B cell (primary cell): ENCODE measurements around the gene CREBBP. TPM values are rescaled to one million over a fixed set of nuclear protein-coding genes. Genes with fewer than 3 reads are reported as not detected.

Source experiments
- ATAC-seq: fragments of 200-7000 bp; cut with Tn5 transposase; one replicate; pipeline ENCODE4 v1.10.0; 2021; ENCODE audit warnings: low read depth, mild to moderate bottlenecking, moderate number of reproducible peaks, moderate library complexity
- CTCF ChIA-PET: fragments of 350-600 bp; sonication (Branson Sonifier 250); formaldehyde crosslinking; loops from one replicate; lab custom pipeline; 2021; ENCODE audit warnings: antibody characterized with exemption, inconsistent platforms; lab: Charles Lee
- POLR2A ChIA-PET: fragments of 350-600 bp; sonication (Branson Sonifier 250); formaldehyde crosslinking; loops from one replicate; lab custom pipeline; 2021; ENCODE audit warnings: antibody characterized with exemption; lab: Charles Lee
- DNase-seq: peaks from one replicate; pipeline ENCODE4 v3.0.0; 2013
- H2AFZ ChIP-seq: 2 replicates; pipeline ENCODE4 v1.6.1; 2012; ENCODE audit warnings: mild to moderate bottlenecking, low read depth, low read length; ENCODE audit not compliant: insufficient read depth, poor library complexity, severe bottlenecking
- H3K27ac ChIP-seq, 2 donors: 1 replicate in 1 of 2; 2 replicates in 1 of 2; pipeline ENCODE4 v1.5.1; 2012 to 2013; ENCODE audit warnings: low read length in 2 of 2, mild to moderate bottlenecking in 2 of 2, moderate library complexity in 1 of 2
- H3K27me3 ChIP-seq, 4 experiments: fragments of 200-600 bp in 1 of 4; sonication (generic) in 1 of 4; replicated peaks in 1 of 4; 1 replicate in 2 of 4; 2 replicates in 2 of 4; pipeline versions ENCODE4 v1.6.1 to v1.7.0; 2013 to 2016; ENCODE audit warnings: low read length in 3 of 4, mild to moderate bottlenecking in 2 of 4, mixed read lengths in 1 of 4, moderate library complexity in 1 of 4; ENCODE audit not compliant: insufficient read depth in 4 of 4, control insufficient read depth in 3 of 4; ENCODE audit errors: control extremely low read depth in 1 of 4
- H3K36me3 ChIP-seq, 2 experiments: replicated peaks in 1 of 2; 1 replicate in 1 of 2; 2 replicates in 1 of 2; pipeline versions ENCODE4 v1.6.1 to v1.7.1; 2013; ENCODE audit warnings: low read length in 1 of 2; ENCODE audit not compliant: insufficient read depth in 2 of 2, control insufficient read depth in 1 of 2; ENCODE audit errors: control extremely low read depth in 1 of 2, extremely low read depth in 1 of 2
- H3K4me1 ChIP-seq, 2 donors: fragments of 200-600 bp in 1 of 2; sonication (generic) in 1 of 2; 1 replicate in 1 of 2; 2 replicates in 1 of 2; pipeline versions ENCODE4 v1.5.1 to v1.6.1; 2013 to 2017; ENCODE audit warnings: low read length in 2 of 2; ENCODE audit not compliant: control insufficient read depth in 2 of 2, insufficient read depth in 2 of 2
- H3K4me2 ChIP-seq: replicated peaks from 2 replicates; pipeline ENCODE3; 2012; ENCODE audit warnings: mild to moderate bottlenecking, low read depth, low read length; ENCODE audit not compliant: poor library complexity, severe bottlenecking
- H3K4me3 ChIP-seq, 5 experiments: fragments of 200-600 bp in 1 of 5; sonication (generic) in 1 of 5; 1 replicate in 3 of 5; 2 replicates in 2 of 5; pipeline versions ENCODE4 v1.5.1 to v1.7.0; 2011 to 2016; ENCODE audit warnings: low read length in 4 of 5, mild to moderate bottlenecking in 4 of 5, low read depth in 2 of 5, control low read depth in 1 of 5, moderate library complexity in 1 of 5; ENCODE audit not compliant: insufficient read depth in 1 of 5; ENCODE audit errors: control extremely low read depth in 1 of 5, extremely low read depth in 1 of 5
- H3K79me2 ChIP-seq: fragments of 200-600 bp; sonication (generic); one replicate; pipeline ENCODE4 v1.6.0; 2016; ENCODE audit warnings: low read length; ENCODE audit not compliant: control insufficient read depth, insufficient read depth
- H3K9ac ChIP-seq: fragments of 200-600 bp; sonication (generic); 2 replicates; pipeline ENCODE4 v1.6.1; 2017; ENCODE audit warnings: mild to moderate bottlenecking, low read length, moderate library complexity
- H3K9me3 ChIP-seq, 3 donors: one replicate each; pipeline versions ENCODE4 v1.6.1 to v1.7.1; 2013; ENCODE audit warnings: low read length in 2 of 3; ENCODE audit not compliant: control insufficient read depth in 2 of 3, insufficient read depth in 1 of 3; ENCODE audit errors: control extremely low read depth in 1 of 3
- H4K20me1 ChIP-seq: 2 replicates; pipeline ENCODE4 v1.6.0; 2012; ENCODE audit warnings: mild to moderate bottlenecking, low read length; ENCODE audit not compliant: insufficient read depth, control insufficient read depth, poor library complexity, severe bottlenecking
- H3K27ac Mint-ChIP-seq: one replicate; pipeline ENCODE4 v1.8.0; 2021; ENCODE audit warnings: mixed read lengths
- H3K27me3 Mint-ChIP-seq: one replicate; pipeline ENCODE4 v1.8.0; 2021; ENCODE audit warnings: mixed read lengths
- H3K4me1 Mint-ChIP-seq: one replicate; pipeline ENCODE4 v1.8.0; 2021; ENCODE audit warnings: mixed read lengths
- H3K4me3 Mint-ChIP-seq: one replicate; pipeline ENCODE4 v1.8.0; 2021; ENCODE audit warnings: mixed read lengths
- H3K9me3 Mint-ChIP-seq: one replicate; pipeline ENCODE4 v1.8.0; 2022; ENCODE audit warnings: mixed read lengths; ENCODE audit not compliant: insufficient read depth
- EZH2 ChIP-seq: IDR thresholded peaks from 2 replicates; pipeline ENCODE4 v1.6.1; 2012; ENCODE audit warnings: borderline replicate concordance, low read depth, mild to moderate bottlenecking, moderate library complexity, low read length; ENCODE audit not compliant: insufficient read depth, poor library complexity, severe bottlenecking
- WGBS: methylation state at CpG from one replicate; pipeline ENCODE4 v1.1.5; 2013; ENCODE audit warnings: missing lambda C conversion rate; ENCODE audit not compliant: insufficient coverage; 5-methylcytosine and 5-hydroxymethylcytosine counted together
- intact Hi-C: fragments of 100-400 bp; cut with micrococcal nuclease; formaldehyde crosslinking; loops from one replicate; pipeline ENCODE4 v1.10.0; 2022
- polyA plus RNA-seq: library from polyadenylated mRNA; depleted of rRNA; stranded (reverse); fragments of >200 nt; gene quantifications from 2 replicates; pipeline ENCODE4 v1.2.3, GENCODE V29; 2012
- total RNA-seq, 2 donors: library from RNA; stranded (reverse); fragments of 120-200 nt in 1 of 2; gene quantifications; 1 replicate in 1 of 2; 2 replicates in 1 of 2; pipeline versions ENCODE4 v1.2.3 to v1.2.4, GENCODE V29; 2013 to 2022
- TF ChIP-seq, protein P1 (sequence below): fragments of 200-600 bp; IDR thresholded peaks from one replicate; pipeline ENCODE4 v1.8.0; 2022; ENCODE audit warnings: antibody characterized with exemption, mild to moderate bottlenecking

Gene CREBBP
- total and polyA plus RNA-seq, 2 donors (not counting 1 experiment from before 2014, with no cell fraction given): 27.6 to 206 TPM

DNA sequence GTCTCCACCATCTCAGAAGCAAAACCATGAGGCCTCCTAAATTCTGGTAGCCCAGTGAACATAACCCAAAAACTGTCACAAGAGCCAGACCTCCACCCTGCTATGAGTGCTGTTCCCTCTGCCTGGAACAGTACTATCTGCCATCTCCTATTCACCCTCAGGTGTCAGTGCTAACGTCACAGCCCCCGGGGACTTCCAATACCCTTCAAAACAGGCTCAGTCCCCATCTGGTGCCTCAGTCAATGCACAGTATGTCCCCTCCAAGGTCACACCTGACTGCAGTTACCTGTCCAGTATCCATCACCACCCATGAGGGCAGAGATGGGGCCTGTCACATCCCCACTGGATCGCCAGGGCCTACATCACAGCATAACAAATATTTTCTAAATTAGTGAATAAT lies 11.5 kb downstream of the CREBBP start:
- no peaks in the 10 kb centered on the region for H3K27me3 ChIP-seq
- intact Hi-C loops: no loop called here
- H3K4me3 ChIP-seq: no peak overlapping the region
- no peak for TF ChIP-seq EZH2
- TF ChIP-seq, protein P1, sequence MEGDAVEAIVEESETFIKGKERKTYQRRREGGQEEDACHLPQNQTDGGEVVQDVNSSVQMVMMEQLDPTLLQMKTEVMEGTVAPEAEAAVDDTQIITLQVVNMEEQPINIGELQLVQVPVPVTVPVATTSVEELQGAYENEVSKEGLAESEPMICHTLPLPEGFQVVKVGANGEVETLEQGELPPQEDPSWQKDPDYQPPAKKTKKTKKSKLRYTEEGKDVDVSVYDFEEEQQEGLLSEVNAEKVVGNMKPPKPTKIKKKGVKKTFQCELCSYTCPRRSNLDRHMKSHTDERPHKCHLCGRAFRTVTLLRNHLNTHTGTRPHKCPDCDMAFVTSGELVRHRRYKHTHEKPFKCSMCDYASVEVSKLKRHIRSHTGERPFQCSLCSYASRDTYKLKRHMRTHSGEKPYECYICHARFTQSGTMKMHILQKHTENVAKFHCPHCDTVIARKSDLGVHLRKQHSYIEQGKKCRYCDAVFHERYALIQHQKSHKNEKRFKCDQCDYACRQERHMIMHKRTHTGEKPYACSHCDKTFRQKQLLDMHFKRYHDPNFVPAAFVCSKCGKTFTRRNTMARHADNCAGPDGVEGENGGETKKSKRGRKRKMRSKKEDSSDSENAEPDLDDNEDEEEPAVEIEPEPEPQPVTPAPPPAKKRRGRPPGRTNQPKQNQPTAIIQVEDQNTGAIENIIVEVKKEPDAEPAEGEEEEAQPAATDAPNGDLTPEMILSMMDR: no peak
- H3K4me3 Mint-ChIP-seq: no peak overlapping the region
- H3K9me3 Mint-ChIP-seq: no peaks in the 10 kb centered on the region
- no peak overlapping the region for H2AFZ ChIP-seq
- DNase-seq: no peak
- ChIA-PET CTCF (no interaction called here), POLR2A (no interaction called here)
- H3K9me3 ChIP-seq: no peaks in the 10 kb centered on the region
- H3K79me2 ChIP-seq: peaks cover 100% of the 10 kb centered on the region
- peaks cover 0 to 10% of the 10 kb centered on the region in 2 experiments for H3K36me3 ChIP-seq
- H3K4me2 ChIP-seq: peak overlapping the region; percentile 13
- peaks cover 54 to 75% of the 10 kb centered on the region in 2 donors for H3K4me1 ChIP-seq
- no peak for ATAC-seq
- no peak overlapping the region for H3K27ac Mint-ChIP-seq
- H3K27ac ChIP-seq: no peak overlapping the region
- H3K9ac ChIP-seq: no peak overlapping the region
- H3K4me1 Mint-ChIP-seq: peaks cover 82% of the 10 kb centered on the region
- 90% methylated on average over 2 of the region's 3 CpGs for WGBS
- H3K27me3 Mint-ChIP-seq: no peaks in the 10 kb centered on the region
- peaks cover 98% of the 10 kb centered on the region for H4K20me1 ChIP-seq

DNA sequence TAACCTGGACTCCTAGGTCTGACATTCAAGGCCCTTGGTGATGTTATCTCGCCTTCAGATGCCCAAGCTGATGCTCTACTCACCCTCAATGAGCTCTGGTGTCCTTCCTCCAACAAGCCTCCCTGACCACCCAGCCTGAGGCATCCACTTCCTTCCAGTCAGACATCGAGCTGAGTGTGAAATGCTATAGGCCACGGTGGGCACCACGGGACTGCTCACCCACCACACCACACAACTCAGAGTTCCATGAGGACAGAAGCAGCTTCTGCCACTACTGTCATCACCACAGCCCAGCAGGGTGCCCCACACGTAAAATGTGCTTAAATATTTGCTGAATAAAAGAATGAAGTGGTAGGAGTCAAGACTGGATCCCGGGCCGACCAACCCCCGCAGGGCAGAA lies 12.0 kb downstream of the CREBBP start:
- Mint-ChIP-seq H3K27ac (no peak overlapping the region), H3K9me3 (no peaks in the 10 kb centered on the region), H3K4me3 (no peak overlapping the region), H3K4me1 (peaks cover 82% of the 10 kb centered on the region), H3K27me3 (no peaks in the 10 kb centered on the region)
- TF ChIP-seq, protein P1: no peak
- no peak for TF ChIP-seq EZH2
- no peaks in the 10 kb centered on the region for H3K9me3 ChIP-seq
- H3K4me2 ChIP-seq: peak overlapping the region; percentile 13
- no peak overlapping the region for H3K9ac ChIP-seq
- H4K20me1 ChIP-seq: peaks cover 98% of the 10 kb centered on the region
- H3K36me3 ChIP-seq: peaks cover 0 to 5% of the 10 kb centered on the region in 2 experiments
- H3K4me3 ChIP-seq: no peak overlapping the region
- CTCF ChIA-PET: interaction anchor here (0.9 to 1.0 kb wide), 2 partner anchors 9 to 22 kb away, joined by 3 to 5 read pairs; no protein-coding TSS in a partner anchor
- intact Hi-C loops: no loop called here
- peaks cover 100% of the 10 kb centered on the region for H3K79me2 ChIP-seq
- no peaks in the 10 kb centered on the region for H3K27me3 ChIP-seq
- POLR2A ChIA-PET: no interaction called here
- ATAC-seq: no peak
- H3K27ac ChIP-seq: no peak overlapping the region
- WGBS: 87% methylated on average over 6 of the region's 8 CpGs
- H2AFZ ChIP-seq: no peak overlapping the region
- no peak for DNase-seq
- peaks cover 54 to 75% of the 10 kb centered on the region in 2 donors for H3K4me1 ChIP-seq
